Endodermal cell (in vitro differentiated cells): ENCODE data around the gene LEMD1. TPM values are rescaled to one million over a fixed set of nuclear protein-coding genes. Genes with fewer than 3 reads are reported as not detected.
A peak's percentile ranks its signal among the peaks of the same experiment; 100 is the strongest.

ENCODE experiments used
- DNase-seq: peaks from one replicate; pipeline ENCODE4 v3.0.0-alpha.2; 2017
- H3K27ac ChIP-seq: 2 replicates; pipeline ENCODE4 v1.5.1; 2013; ENCODE audit warnings: mild to moderate bottlenecking, low read depth, low read length, moderate library complexity
- H3K27me3 ChIP-seq: 2 replicates; pipeline ENCODE4 v1.6.1; 2013; ENCODE audit warnings: mild to moderate bottlenecking, low read length, moderate library complexity; ENCODE audit not compliant: insufficient read depth, control insufficient read depth, poor library complexity, severe bottlenecking
- H3K36me3 ChIP-seq: 2 replicates; pipeline ENCODE4 v1.7.0; 2013; ENCODE audit warnings: mild to moderate bottlenecking, low read length, moderate library complexity; ENCODE audit not compliant: control insufficient read depth, insufficient read depth
- H3K4me1 ChIP-seq: one replicate; pipeline ENCODE4 v1.7.0; 2013; ENCODE audit warnings: low read length; ENCODE audit not compliant: control insufficient read depth, insufficient read depth
- H3K4me3 ChIP-seq: 2 replicates; pipeline ENCODE4 v1.5.1; 2013; ENCODE audit warnings: mild to moderate bottlenecking, low read length, moderate library complexity
- H3K9ac ChIP-seq: 2 replicates; pipeline ENCODE4 v1.6.1; 2013; ENCODE audit warnings: mild to moderate bottlenecking, low read length, moderate library complexity; ENCODE audit not compliant: poor library complexity, severe bottlenecking; ENCODE audit errors: extremely low read depth
- H3K9me3 ChIP-seq: 2 replicates; pipeline ENCODE4 v1.6.1; 2013; ENCODE audit warnings: mild to moderate bottlenecking, low read length, moderate library complexity; ENCODE audit not compliant: control insufficient read depth
- H3K27ac Mint-ChIP-seq: 2 replicates; pipeline ENCODE4 v1.8.0; 2020; ENCODE audit warnings: mixed read lengths
- H3K27me3 Mint-ChIP-seq: 2 replicates; pipeline ENCODE4 v1.8.0; 2021; ENCODE audit warnings: mild to moderate bottlenecking, mixed read lengths; ENCODE audit not compliant: insufficient read depth
- H3K36me3 Mint-ChIP-seq: 2 replicates; pipeline ENCODE4 v1.8.0; 2020; ENCODE audit warnings: low read depth, mixed read lengths
- H3K4me1 Mint-ChIP-seq: 2 replicates; pipeline ENCODE4 v1.8.0; 2020; ENCODE audit warnings: mixed read lengths
- H3K4me3 Mint-ChIP-seq: 2 replicates; pipeline ENCODE4 v1.8.0; 2020; ENCODE audit warnings: mild to moderate bottlenecking, moderate library complexity, mixed read lengths
- H3K9me3 Mint-ChIP-seq: 2 replicates; pipeline ENCODE4 v1.8.0; 2020; ENCODE audit warnings: mild to moderate bottlenecking, mixed read lengths
- WGBS, 2 experiments: methylation state at CpG; one replicate each; pipeline versions ENCODE4 v1.1.5 to v1.1.7; 2013; ENCODE audit warnings: missing lambda C conversion rate in 2 of 2, mixed read lengths in 1 of 2; ENCODE audit not compliant: insufficient coverage in 1 of 2, insufficient read length in 1 of 2; 5-methylcytosine and 5-hydroxymethylcytosine counted together
- total RNA-seq, 2 donors: library from RNA; stranded (reverse); fragmentation: NEBNext Ultra II Directional in 1 of 2; extraction: Animal tissue kit (Norgen Biotek cat#: 25700) in 1 of 2; gene quantifications; 2 replicates in 1 of 2; 3 replicates in 1 of 2; pipeline ENCODE4 v1.2.1, GENCODE V29; 2021
- TF ChIP-seq, protein P1 (sequence below): fragments of 200-600 bp; sonication (generic); conservative IDR thresholded peaks from 2 replicates; pipeline ENCODE4 v1.5.0; 2021; ENCODE audit warnings: antibody characterized with exemption, mild to moderate bottlenecking

The LEMD1 gene
- total RNA-seq, 2 donors from 2014 or later, result 13.5 to 16.7 TPM

DNA sequence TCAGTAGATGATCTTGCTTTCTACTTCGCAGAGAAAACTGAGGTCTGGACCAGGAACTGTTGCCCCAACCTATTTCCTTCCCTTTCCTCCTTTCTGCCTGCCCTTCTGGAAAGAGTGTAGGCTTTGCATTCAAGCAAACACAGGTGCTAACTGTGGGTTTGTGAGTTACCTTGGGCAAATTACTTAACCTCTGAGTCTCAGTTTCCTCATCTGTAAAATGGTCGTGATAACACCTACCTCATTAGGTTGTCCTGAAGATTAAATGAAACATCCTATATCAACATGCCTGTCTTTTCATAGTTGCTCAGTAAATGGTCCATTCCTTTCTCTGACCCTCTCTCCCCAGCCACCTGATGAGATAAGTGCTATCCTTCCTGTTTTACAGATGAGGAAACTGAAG, 43.5 kb upstream of the LEMD1 start:
- TF ChIP-seq, protein P1, sequence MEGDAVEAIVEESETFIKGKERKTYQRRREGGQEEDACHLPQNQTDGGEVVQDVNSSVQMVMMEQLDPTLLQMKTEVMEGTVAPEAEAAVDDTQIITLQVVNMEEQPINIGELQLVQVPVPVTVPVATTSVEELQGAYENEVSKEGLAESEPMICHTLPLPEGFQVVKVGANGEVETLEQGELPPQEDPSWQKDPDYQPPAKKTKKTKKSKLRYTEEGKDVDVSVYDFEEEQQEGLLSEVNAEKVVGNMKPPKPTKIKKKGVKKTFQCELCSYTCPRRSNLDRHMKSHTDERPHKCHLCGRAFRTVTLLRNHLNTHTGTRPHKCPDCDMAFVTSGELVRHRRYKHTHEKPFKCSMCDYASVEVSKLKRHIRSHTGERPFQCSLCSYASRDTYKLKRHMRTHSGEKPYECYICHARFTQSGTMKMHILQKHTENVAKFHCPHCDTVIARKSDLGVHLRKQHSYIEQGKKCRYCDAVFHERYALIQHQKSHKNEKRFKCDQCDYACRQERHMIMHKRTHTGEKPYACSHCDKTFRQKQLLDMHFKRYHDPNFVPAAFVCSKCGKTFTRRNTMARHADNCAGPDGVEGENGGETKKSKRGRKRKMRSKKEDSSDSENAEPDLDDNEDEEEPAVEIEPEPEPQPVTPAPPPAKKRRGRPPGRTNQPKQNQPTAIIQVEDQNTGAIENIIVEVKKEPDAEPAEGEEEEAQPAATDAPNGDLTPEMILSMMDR, result no peak
- Mint-ChIP-seq H3K4me1 (no peaks in the 10 kb centered on the region), H3K27me3 (peaks cover 5% of the 10 kb centered on the region), H3K4me3 (no peak overlapping the region), H3K9me3 (no peaks in the 10 kb centered on the region), H3K36me3 (no peaks in the 10 kb centered on the region), H3K27ac (no peak overlapping the region)
- Histone ChIP-seq H3K27me3 (no peaks in the 10 kb centered on the region), H3K4me1 (no peaks in the 10 kb centered on the region), H3K4me3 (no peak overlapping the region), H3K36me3 (no peaks in the 10 kb centered on the region), H3K9me3 (no peaks in the 10 kb centered on the region), H3K9ac (no peak overlapping the region), H3K27ac (no peak overlapping the region)
- 68 to 100% methylated on average over 1 to 2 of the region's 2 CpGs for WGBS, 2 experiments
- DNase-seq, result no peak

DNA sequence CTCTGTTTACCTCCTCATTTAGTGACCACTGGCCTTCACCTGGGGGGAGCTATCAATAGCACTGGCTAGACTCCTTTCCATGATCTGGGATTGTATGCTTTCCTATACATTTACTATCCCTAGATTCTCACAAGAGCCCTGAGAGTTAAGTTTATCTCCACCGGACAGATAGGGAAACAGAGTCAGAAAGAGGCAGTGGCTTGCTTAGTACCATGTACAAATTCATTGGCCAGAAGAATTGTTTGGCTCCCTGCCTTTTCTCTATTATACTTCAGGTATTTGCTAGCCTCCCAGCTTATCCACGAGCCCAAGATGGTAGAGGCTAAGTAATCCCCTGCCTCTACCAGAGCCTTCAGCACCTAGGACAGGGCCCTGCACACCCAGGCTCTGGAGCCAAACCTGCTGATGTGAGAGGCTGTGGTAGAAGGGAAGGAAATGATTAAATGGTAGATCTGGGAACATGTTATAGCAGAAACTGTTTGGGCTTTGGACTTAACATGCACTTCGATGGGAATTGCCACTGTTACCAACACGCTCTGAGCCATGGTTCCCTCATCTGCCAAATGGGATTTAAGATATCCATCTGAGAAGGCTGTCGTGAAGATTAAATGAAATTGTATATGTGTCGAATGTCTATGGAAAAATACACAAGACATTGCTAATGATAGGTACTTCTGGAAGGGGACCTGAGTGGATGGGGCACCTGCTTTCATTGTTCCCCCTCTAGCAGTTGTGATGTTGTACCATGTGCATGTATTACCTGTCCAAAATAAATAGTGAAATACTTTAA, 37.1 kb upstream of the LEMD1 start:
- Mint-ChIP-seq H3K4me1 (peaks cover 7% of the 10 kb centered on the region), H3K27me3 (peaks cover 5% of the 10 kb centered on the region), H3K27ac (no peak overlapping the region), H3K4me3 (no peak overlapping the region), H3K36me3 (no peaks in the 10 kb centered on the region), H3K9me3 (no peaks in the 10 kb centered on the region)
- no peak overlapping the region for H3K4me3 ChIP-seq
- no peak overlapping the region for H3K27ac ChIP-seq
- TF ChIP-seq, protein P1, result no peak
- H3K27me3 ChIP-seq, result no peaks in the 10 kb centered on the region
- no peaks in the 10 kb centered on the region for H3K4me1 ChIP-seq
- peaks cover 3% of the 10 kb centered on the region for H3K36me3 ChIP-seq
- DNase-seq, result peak; percentile 94
- WGBS, 2 experiments, result 68 to 69% methylated on average over 6 of the region's 6 CpGs
- H3K9me3 ChIP-seq, result no peaks in the 10 kb centered on the region
- H3K9ac ChIP-seq, result no peak overlapping the region

DNA sequence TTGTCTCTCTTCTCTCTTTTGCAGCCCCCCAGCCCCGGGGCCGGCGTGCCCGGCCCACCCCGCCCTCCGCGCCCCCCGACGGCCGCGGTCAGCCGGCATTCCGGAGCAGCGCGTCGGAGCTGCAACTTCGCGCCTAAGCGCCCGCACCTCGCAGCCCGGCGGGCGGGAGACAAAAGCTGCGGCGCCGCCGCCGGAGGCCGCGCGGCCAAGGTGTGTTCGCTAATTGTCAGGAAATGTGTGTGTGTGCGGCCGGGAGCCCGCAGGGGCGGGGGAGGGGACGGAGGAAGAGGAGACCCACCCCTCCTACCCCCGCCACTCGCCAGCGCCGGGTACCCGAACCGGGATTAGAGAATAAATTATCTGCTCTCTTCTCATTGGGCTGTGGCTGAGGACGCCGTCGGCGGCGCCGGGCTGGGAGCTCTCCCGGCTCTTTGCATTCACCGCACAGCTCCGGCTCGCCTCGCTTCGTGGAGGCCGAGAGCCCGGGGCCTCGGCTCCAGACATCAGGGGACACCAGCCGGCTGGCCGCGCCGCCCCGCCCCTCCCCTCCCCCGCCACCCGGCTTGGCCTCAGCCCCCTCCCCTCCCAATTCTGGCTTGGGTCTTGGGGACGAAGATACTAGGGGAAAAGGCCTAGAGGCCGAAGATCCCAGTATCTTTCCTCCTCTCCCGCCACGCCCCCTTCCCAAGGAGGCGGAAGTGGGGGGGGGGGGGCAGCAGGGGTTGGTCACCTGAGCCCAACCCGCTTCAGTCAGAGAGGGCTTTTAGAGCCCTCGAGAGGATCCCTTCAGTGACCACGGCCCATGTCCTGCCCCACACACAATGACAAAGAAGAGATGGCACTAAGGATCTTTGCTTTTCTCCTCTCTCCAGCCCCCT, 35.3 kb upstream of the LEMD1 start:
- no peaks in the 10 kb centered on the region for H3K9me3 Mint-ChIP-seq
- Histone ChIP-seq H3K4me3 (peak overlapping the region; percentile 97), H3K27ac (peak overlapping the region; percentile 92), H3K27me3 (no peaks in the 10 kb centered on the region), H3K4me1 (peaks cover 1% of the 10 kb centered on the region), H3K9ac (peak overlapping the region; percentile 83), H3K36me3 (peaks cover 7% of the 10 kb centered on the region), H3K9me3 (no peaks in the 10 kb centered on the region)
- H3K36me3 Mint-ChIP-seq, result peaks cover 6% of the 10 kb centered on the region
- H3K27ac Mint-ChIP-seq, result no peak overlapping the region
- H3K4me1 Mint-ChIP-seq, result peaks cover 9% of the 10 kb centered on the region
- H3K27me3 Mint-ChIP-seq, result peaks cover 5% of the 10 kb centered on the region
- DNase-seq, result peak; percentile 95
- 2% methylated on average over 67 of the region's 74 CpGs; no CpG with 5 or more reads in 1 of the 2 experiments for WGBS, 2 experiments
- H3K4me3 Mint-ChIP-seq, result peak overlapping the region; percentile 88
- TF ChIP-seq, protein P1, result no peak
